Muscle of arm (tissue), 12 donors: ENCODE measurements around the gene CSF2RB. TPM values are rescaled to one million over a fixed set of nuclear protein-coding genes. Genes with fewer than 3 reads are reported as not detected.
"Not testable (repeated sequence)": the region's sequence is repeated elsewhere in the genome, so short reads cannot be mapped to it uniquely, and the experiment has no call there.

Experiments used
- DNase-seq: peaks from one replicate; pipeline ENCODE4 v3.0.0-alpha.2; 2013
- polyA plus RNA-seq, 12 donors: library from polyadenylated mRNA; unstranded; fragments of 120-200 nt; gene quantifications; one replicate each; pipeline ENCODE4 v1.2.1, GENCODE V29; 2013; ENCODE audit not compliant: insufficient read length in 12 of 12

The CSF2RB gene
- polyA plus RNA-seq, 12 donors, result 1.5 to 9.3 (median 2.3) TPM; not detected in 1

- no peak for DNase-seq
Observed at GRCh38 chr22:36966851-36967540, 53.6 kb downstream of the CSF2RB start.

GRCh38 chr22:36968249-36968964 lies 55.0 kb downstream of the CSF2RB start:
- DNase-seq, result no peak

GRCh38 chr22:36971341-36972125 lies 58.1 kb downstream of the CSF2RB start:
- DNase-seq, result no peak

GRCh38 chr22:36976606-36977005 lies 63.2 kb downstream of the CSF2RB start:
- no peak for DNase-seq

GRCh38 chr22:36977401-36977861 lies 64.0 kb downstream of the CSF2RB start:
- no peak for DNase-seq

GRCh38 chr22:36977947-36978660 lies 64.7 kb downstream of the CSF2RB start:
- peak; percentile 90 for DNase-seq

GRCh38 chr22:36979016-36979910 lies 65.8 kb downstream of the CSF2RB start:
- DNase-seq, result no peak

GRCh38 chr22:36981247-36981775 lies 67.9 kb downstream of the CSF2RB start:
- no peak for DNase-seq

- no peak for DNase-seq
Observed at GRCh38 chr22:36982136-36982535, 68.7 kb downstream of the CSF2RB start.

GRCh38 chr22:36985211-36985889 lies 71.9 kb downstream of the CSF2RB start:
- no peak for DNase-seq

- no peak for DNase-seq
Observed at GRCh38 chr22:36986242-36986821, 72.9 kb downstream of the CSF2RB start.

- DNase-seq, result no peak
Observed at GRCh38 chr22:36988075-36988832, 74.8 kb downstream of the CSF2RB start.

GRCh38 chr22:36989012-36989411 lies 75.6 kb downstream of the CSF2RB start:
- not testable (repeated sequence) for DNase-seq

Other genes with a start within 250 kb of the CSF2RB start
- under 1 TPM in 1 of 12 donors, not detected in 11; 0.08 TPM for gene CACNG2, start 209.9 kb upstream of the CSF2RB start, polyA plus RNA-seq
- 10 to 100 TPM in 11 of 12 donors, not detected in 1; 18.0 to 36.5 (median 23.9) TPM for gene IFT27, start 137.5 kb upstream of the CSF2RB start, polyA plus RNA-seq
- gene PVALB, start 96.6 kb upstream of the CSF2RB start, polyA plus RNA-seq, result 10 to 100 TPM in 8 of 12 donors, 1 to 10 TPM in 2, not detected in 2; 2.8 to 26.3 (median 15.3) TPM
- 1 to 10 TPM in 10 of 12 donors, not detected in 2; 2.5 to 7.7 (median 3.5) TPM for gene NCF4, start 52.6 kb upstream of the CSF2RB start, polyA plus RNA-seq
- gene TST, start 105.8 kb downstream of the CSF2RB start, polyA plus RNA-seq, result 10 to 100 TPM in 10 of 12 donors, 1 to 10 TPM in 1, not detected in 1; 9.2 to 41.6 (median 16.1) TPM
- gene MPST, start 106.1 kb downstream of the CSF2RB start, polyA plus RNA-seq, result 10 to 100 TPM in 11 of 12 donors, not detected in 1; 28.2 to 59.8 (median 37.3) TPM
- gene KCTD17, start 138.1 kb downstream of the CSF2RB start, polyA plus RNA-seq, result 10 to 100 TPM in 11 of 12 donors, not detected in 1; 11.3 to 31.8 (median 15.1) TPM
- gene TMPRSS6, start 196.1 kb downstream of the CSF2RB start, polyA plus RNA-seq, result under 1 TPM in 9 of 12 donors, not detected in 3; 0.05 to 0.91 (median 0.13) TPM
- 1 to 10 TPM in 6 of 12 donors, under 1 TPM in 4, not detected in 2; 0.63 to 4.6 (median 1.3) TPM for gene IL2RB, start 236.3 kb downstream of the CSF2RB start, polyA plus RNA-seq